NCI-H69 (cell line): ENCODE results near the gene CCDC188.
"Not testable (repeated sequence)": the region's sequence is repeated elsewhere in the genome, so short reads cannot be mapped to it uniquely, and the experiment has no call there.

Experiments
- DNase-seq: peaks from one replicate; lab custom pipeline; 2025; lab: John Stamatoyannopoulos, UW

CCDC188 gene

GRCh38 chr22:20171288-20172140 is 20.7 kb upstream of the CCDC188 start:
- peak; percentile 47 for DNase-seq

- DNase-seq: no peak
Measured at GRCh38 chr22:20170170-20170569, 19.3 kb upstream of the CCDC188 start.

GRCh38 chr22:20169253-20169822 is 18.5 kb upstream of the CCDC188 start:
- no peak for DNase-seq

- no peak for DNase-seq
Measured at GRCh38 chr22:20167643-20168322, 16.9 kb upstream of the CCDC188 start.

DNA sequence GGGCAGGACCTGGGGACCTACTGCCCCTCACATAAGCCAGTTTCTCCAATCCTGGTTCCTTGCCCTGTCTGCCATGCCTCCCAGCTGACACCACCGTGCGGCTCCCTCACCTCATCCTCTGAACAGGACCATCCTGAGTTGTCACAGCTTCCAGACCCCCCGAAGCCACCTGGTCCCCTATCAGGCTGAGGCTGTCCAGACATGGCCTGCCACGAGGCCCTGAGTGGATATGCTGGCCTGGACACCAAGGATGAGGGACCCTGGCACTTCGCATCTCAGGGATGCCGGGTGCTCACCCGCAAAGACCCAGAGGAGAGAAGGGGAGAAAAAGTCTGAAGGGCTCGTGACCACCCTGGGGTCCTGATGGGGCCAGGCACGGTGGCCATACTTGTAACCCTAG is 15.8 kb upstream of the CCDC188 start:
- DNase-seq: no peak

- DNase-seq: no peak
Measured at GRCh38 chr22:20165913-20166312, 15.1 kb upstream of the CCDC188 start.

GRCh38 chr22:20165421-20165820 is 14.6 kb upstream of the CCDC188 start:
- DNase-seq: no peak

GRCh38 chr22:20164863-20165262 is 14.0 kb upstream of the CCDC188 start:
- peak; percentile 62 for DNase-seq

- DNase-seq: no peak
Measured at GRCh38 chr22:20160041-20160440, 9.2 kb upstream of the CCDC188 start.

- not testable (repeated sequence) for DNase-seq
Measured at GRCh38 chr22:20159531-20159930, 8.7 kb upstream of the CCDC188 start.

DNA sequence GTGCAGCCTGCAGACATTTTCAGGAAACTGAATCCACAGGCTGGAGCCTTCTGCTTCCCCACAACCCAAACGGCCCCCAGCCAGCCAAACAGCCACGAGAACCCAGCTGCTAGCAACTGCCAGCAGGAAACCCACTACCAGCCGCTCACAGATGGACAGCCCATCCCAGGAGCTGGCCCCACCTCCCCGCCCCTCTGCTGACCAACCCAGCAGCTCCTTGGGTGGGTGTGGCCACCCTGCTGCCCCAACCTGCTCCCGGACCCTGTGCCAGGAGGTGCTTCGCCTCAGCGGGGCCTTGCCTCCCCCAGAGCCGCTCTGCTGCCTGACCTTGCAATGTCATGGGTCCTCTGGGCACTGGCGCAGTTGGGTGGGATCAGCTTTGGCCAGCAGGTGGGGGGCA is 8.2 kb upstream of the CCDC188 start:
- peak; percentile 63 for DNase-seq

DNA sequence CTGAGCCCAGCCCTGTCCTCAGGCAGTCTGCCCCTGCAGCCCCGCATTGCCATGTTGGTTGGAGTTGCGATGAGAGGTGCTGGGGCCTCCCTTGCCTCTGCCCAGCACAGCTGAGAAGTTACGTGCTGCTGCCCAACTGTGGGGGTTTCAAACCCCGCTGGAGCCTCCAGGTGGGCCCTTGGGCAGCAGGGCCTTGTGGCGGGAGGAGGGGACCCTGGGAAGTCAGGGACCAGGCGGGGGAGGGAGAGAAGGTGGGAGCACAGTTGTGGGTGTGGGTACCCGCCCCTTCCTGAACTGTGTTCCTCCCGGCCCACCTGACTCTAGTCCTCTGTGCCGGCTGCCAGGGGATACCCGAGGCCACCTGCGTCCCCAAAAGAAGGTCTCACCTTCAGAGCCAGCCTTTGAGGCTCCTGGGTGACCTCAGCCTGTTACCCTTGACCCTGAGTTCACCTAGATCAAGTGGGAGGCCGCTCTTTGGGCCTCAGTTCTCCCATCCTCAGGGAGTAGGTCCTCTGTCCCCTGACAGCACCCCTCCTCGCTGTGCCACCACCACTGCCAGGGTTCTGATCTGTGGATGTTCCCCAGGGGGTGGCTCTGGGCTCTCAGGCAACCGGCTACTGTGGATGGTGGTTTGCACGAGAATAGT is 7.7 kb upstream of the CCDC188 start:
- DNase-seq: no peak

DNA sequence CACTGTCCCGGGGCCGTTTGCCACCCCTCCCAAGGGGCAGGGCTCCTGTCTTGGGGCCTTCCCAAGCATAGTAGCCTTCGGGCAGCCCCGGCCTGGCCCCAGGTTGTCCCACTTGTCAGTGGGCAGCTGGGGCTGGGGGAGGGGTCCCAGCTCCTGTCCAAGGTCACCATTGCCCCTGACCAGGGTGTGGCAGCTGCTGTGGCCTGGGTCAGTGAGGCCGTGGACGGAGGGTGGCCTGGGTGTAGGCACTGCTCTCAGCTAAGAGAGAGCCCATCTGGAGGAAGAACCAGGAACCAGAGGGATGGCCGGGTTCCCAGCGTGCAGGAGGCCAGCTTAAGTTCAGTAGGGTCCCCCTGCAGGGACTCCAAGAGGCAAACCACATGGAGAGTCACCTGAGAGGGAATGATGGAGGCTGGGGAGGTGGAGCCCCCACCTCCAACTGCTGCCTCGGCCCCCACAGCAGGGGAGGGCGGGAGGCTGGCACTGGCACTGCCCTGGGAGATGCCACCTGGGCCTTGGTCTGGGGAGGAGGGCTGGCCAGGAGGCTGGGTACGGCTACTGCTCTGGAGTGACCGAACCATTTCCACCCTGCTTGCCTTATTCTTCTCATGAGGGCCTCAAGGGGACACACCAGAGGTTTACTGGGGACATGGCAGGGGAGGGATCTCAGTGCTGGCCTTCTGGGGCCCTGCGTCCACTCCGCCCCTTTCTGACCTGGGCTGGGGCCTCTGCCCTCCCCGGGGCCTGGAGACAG is 6.8 kb upstream of the CCDC188 start:
- DNase-seq: no peak

DNA sequence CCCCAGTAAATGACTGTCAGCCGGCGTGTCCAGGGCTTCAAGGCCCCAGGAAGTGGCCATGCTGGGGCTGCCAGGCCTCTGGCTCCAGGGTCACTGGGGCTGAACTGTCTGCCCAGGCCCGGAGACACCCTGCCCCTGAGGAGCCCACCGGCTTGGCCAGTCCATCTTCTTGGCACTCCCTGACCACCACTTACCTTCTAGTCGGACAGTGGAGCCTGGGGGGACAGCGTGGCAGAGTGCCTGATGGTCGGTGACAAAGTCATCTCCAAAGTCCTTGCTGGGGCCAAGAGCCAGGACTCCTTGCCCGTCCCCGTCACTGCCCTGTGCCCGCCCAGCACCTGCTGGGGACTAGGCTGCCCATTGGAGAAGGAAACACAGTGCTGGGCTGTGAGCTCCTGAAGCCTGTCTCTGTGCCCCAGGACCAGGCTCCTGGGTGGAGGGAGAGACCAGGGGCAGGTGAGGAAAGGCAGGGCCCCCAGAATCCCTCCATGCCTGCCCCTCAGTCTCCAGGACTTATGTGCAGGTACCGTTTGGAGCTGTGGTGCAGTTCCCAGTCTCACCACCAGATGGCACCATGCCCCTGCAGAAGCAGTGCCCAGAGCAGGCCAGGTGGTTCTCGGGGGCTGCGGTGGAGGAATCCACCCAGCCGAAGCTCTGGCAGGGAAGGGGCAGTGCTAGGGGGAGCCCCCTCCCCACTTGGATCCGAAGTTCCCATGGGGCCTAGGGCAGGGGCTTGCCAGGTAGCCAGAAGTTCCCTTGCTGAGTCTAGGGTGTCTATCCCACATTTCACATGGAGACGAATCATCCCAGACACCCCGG is 6.0 kb upstream of the CCDC188 start:
- peak; percentile 85 for DNase-seq

DNA sequence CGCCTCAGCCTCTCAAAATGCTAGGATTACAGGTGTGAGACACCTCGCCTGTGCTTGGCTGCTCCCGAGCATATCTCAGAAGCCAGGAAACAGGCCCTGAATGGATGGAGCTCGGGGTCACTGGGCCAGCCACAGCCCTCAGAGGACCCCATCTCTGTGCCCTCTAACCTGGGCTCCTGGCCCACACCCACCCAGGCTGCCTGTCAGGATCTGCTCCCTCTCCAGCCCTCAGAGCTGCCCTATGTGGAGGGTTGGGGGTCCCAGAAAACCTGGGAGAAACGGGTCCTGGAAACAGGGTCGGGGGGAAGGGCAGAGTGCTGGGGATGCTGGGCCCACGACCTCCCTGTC is 5.2 kb upstream of the CCDC188 start:
- DNase-seq: no peak

- DNase-seq: peak; percentile 98
Measured at GRCh38 chr22:20155330-20156041, 4.6 kb upstream of the CCDC188 start.

DNA sequence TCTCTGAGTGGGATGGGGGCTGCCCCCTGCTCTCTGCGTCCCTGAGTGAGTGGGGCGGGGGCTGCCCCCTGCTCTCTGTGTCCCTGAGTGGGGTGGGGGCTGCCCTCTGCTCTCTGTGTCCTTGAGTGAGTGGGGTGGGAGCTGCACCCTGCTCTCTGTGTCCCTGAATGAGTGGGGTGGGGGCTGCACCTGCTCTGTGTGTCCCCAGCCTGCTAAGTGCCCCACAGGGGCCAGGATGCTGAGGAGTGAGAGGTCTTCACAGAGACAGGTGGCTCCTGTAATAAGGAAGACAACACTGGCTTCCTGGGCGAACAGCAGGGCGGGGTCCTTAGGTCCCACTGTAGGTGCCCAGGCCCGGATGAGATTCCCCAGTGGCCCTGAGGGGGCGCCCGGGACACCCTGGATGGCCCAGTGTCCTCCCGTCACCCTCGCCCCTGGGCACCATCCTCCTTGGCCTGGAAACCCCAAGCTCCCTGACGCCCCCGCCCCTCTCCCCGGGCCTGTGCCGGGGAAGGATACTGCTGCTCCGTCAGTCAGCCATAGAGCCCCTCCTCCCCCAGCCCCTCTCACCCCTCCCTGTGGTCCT is 3.8 kb upstream of the CCDC188 start:
- peak; percentile 63 for DNase-seq

GRCh38 chr22:20153945-20154344 is 3.1 kb upstream of the CCDC188 start:
- no peak for DNase-seq

GRCh38 chr22:20152464-20152890 is 1.6 kb upstream of the CCDC188 start:
- DNase-seq: no peak

DNA sequence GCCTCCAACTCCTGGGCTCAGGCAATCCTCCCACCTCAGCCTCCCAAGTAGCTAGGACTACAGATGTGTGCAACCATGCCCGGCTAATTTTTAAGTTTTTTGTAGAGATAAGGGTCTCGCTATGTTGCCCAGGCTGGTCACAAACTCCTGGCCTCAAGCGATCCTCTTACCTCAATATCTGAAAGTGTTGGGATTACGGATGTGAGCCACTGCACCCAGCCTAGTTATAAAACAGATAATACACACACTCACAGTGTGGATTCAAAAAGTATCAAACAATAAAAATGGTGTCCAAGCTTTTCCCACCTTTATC is 377 bp upstream of the CCDC188 start:
- no peak for DNase-seq
